ENCODE measurements around the gene UBE3B.

GRCh38 chr12:109448272-109448671 lies 29.2 kb upstream of the UBE3B start:
- TF ChIP-seq POLR2A (IDR thresholded peaks at IDR 0.05), result no peak
- TF ChIP-seq, protein P1, sequence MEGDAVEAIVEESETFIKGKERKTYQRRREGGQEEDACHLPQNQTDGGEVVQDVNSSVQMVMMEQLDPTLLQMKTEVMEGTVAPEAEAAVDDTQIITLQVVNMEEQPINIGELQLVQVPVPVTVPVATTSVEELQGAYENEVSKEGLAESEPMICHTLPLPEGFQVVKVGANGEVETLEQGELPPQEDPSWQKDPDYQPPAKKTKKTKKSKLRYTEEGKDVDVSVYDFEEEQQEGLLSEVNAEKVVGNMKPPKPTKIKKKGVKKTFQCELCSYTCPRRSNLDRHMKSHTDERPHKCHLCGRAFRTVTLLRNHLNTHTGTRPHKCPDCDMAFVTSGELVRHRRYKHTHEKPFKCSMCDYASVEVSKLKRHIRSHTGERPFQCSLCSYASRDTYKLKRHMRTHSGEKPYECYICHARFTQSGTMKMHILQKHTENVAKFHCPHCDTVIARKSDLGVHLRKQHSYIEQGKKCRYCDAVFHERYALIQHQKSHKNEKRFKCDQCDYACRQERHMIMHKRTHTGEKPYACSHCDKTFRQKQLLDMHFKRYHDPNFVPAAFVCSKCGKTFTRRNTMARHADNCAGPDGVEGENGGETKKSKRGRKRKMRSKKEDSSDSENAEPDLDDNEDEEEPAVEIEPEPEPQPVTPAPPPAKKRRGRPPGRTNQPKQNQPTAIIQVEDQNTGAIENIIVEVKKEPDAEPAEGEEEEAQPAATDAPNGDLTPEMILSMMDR (IDR thresholded peaks at IDR 0.05), result no peak
